Right lobe of liver (tissue), 4 donors: ENCODE measurements around the gene CHCHD1.

ENCODE experiments used
- POLR2A ChIP-seq: fragments of 450-650 bp; IDR thresholded peaks from one replicate; pipeline ENCODE4 v1.6.1; 2017; ENCODE audit warnings: antibody characterized with exemption, mild to moderate bottlenecking
- TF ChIP-seq, protein P1 (sequence below), 4 donors: fragments of 200-600 bp in 3 of 4; fragments of 450-650 bp in 1 of 4; IDR thresholded peaks; one replicate each; pipeline versions ENCODE4 v1.5.1 to v1.8.0; 2016 to 2022; ENCODE audit warnings: antibody characterized with exemption in 4 of 4, mild to moderate bottlenecking in 2 of 4
- donor health status: DM: no; HTN: no; CAD: no.
- donor health status: DM: no; HTN: no; CAD: no.
- donor health status: DM: no; HTN: yes; CAD: no.

DNA sequence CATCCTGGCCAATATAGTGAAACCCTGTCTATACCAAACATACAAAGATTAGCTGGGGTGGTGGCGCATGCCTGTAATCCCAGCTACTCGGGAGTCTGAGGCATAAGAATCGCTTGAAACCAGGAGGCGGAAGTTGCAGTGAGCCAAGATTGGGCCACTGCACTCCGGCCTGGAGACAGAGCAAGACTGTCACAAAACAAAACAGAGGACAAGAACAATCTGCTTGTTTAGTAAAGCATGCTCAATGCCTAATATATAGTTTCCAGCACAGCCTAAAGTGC lies 39.5 kb upstream of the CHCHD1 start:
- TF ChIP-seq, protein P1, sequence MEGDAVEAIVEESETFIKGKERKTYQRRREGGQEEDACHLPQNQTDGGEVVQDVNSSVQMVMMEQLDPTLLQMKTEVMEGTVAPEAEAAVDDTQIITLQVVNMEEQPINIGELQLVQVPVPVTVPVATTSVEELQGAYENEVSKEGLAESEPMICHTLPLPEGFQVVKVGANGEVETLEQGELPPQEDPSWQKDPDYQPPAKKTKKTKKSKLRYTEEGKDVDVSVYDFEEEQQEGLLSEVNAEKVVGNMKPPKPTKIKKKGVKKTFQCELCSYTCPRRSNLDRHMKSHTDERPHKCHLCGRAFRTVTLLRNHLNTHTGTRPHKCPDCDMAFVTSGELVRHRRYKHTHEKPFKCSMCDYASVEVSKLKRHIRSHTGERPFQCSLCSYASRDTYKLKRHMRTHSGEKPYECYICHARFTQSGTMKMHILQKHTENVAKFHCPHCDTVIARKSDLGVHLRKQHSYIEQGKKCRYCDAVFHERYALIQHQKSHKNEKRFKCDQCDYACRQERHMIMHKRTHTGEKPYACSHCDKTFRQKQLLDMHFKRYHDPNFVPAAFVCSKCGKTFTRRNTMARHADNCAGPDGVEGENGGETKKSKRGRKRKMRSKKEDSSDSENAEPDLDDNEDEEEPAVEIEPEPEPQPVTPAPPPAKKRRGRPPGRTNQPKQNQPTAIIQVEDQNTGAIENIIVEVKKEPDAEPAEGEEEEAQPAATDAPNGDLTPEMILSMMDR (IDR thresholded peaks at IDR 0.05), result no peak
- TF ChIP-seq POLR2A, result no peak
